H9 (cell line): Measurements from ENCODE around the gene DTNB. TPM values are rescaled to one million over a fixed set of nuclear protein-coding genes. Genes with fewer than 3 reads are reported as not detected.

ENCODE experiments used
- DNase-seq: peaks from one replicate; pipeline ENCODE4 v3.0.0-alpha.2; 2017
- H2AFZ ChIP-seq: one replicate; pipeline ENCODE4 v1.6.1; 2013; ENCODE audit warnings: mild to moderate bottlenecking, low read length, control low read depth, moderate library complexity
- H2AK5ac ChIP-seq: 2 replicates; pipeline ENCODE4 v1.6.1; 2013; ENCODE audit warnings: low read length, control low read depth, mixed read lengths; ENCODE audit not compliant: insufficient read length
- H2BK120ac ChIP-seq: one replicate; pipeline ENCODE4 v1.6.1; 2013; ENCODE audit warnings: low read depth, mild to moderate bottlenecking, low read length, control low read depth, inconsistent platforms; ENCODE audit not compliant: poor library complexity, severe bottlenecking
- H2BK12ac ChIP-seq: 2 replicates; pipeline ENCODE4 v1.6.1; 2013; ENCODE audit warnings: low read length, control low read depth, mixed read lengths, low read depth; ENCODE audit not compliant: insufficient read length
- H2BK15ac ChIP-seq: 2 replicates; pipeline ENCODE4 v1.6.1; 2013; ENCODE audit warnings: low read depth, low read length, control low read depth
- H2BK20ac ChIP-seq: one replicate; pipeline ENCODE4 v1.6.1; 2013; ENCODE audit warnings: low read depth, mild to moderate bottlenecking, low read length, control low read depth, inconsistent platforms; ENCODE audit not compliant: poor library complexity, severe bottlenecking
- H2BK5ac ChIP-seq: 2 replicates; pipeline ENCODE4 v1.6.1; 2013; ENCODE audit warnings: low read length, control low read depth, mixed read lengths; ENCODE audit not compliant: insufficient read length
- H3K14ac ChIP-seq: 2 replicates; pipeline ENCODE4 v1.6.1; 2013; ENCODE audit warnings: low read length, control low read depth; ENCODE audit not compliant: insufficient read depth
- H3K18ac ChIP-seq: 2 replicates; pipeline ENCODE4 v1.6.1; 2013; ENCODE audit warnings: low read depth, mild to moderate bottlenecking, mixed read lengths, low read length, control low read depth; ENCODE audit not compliant: insufficient read length
- H3K23ac ChIP-seq: 2 replicates; pipeline ENCODE4 v1.6.1; 2013; ENCODE audit warnings: low read length, control low read depth, mixed read lengths, low read depth; ENCODE audit not compliant: insufficient read length
- H3K23me2 ChIP-seq: 2 replicates; pipeline ENCODE4 v1.6.1; 2013; ENCODE audit warnings: low read depth, mild to moderate bottlenecking, mixed read lengths, low read length, control low read depth; ENCODE audit not compliant: insufficient read length, poor library complexity, severe bottlenecking
- H3K27ac ChIP-seq: 2 replicates; pipeline ENCODE4 v1.5.1; 2013; ENCODE audit warnings: low read length, control low read depth, mixed read lengths, low read depth; ENCODE audit not compliant: insufficient read length
- H3K27me3 ChIP-seq: 2 replicates; pipeline ENCODE4 v1.6.1; 2013; ENCODE audit warnings: low read length, control low read depth, inconsistent platforms; ENCODE audit not compliant: insufficient read depth
- H3K4ac ChIP-seq: 2 replicates; pipeline ENCODE4 v1.6.1; 2013; ENCODE audit warnings: low read depth, mild to moderate bottlenecking, control low read depth, inconsistent platforms, low read length, moderate library complexity
- H3K4me1 ChIP-seq: 2 replicates; pipeline ENCODE4 v1.6.1; 2013; ENCODE audit warnings: low read length, control low read depth, inconsistent platforms; ENCODE audit not compliant: insufficient read depth
- H3K4me2 ChIP-seq: 2 replicates; pipeline ENCODE4 v1.6.1; 2013; ENCODE audit warnings: low read length, control low read depth, mixed read lengths; ENCODE audit not compliant: insufficient read length, insufficient read depth
- H3K56ac ChIP-seq: 2 replicates; pipeline ENCODE4 v1.6.1; 2013; ENCODE audit warnings: low read depth, mild to moderate bottlenecking, mixed read lengths, low read length, control low read depth; ENCODE audit not compliant: insufficient read length
- H3K79me1 ChIP-seq: 2 replicates; pipeline ENCODE4 v1.6.1; 2013; ENCODE audit warnings: low read depth, mild to moderate bottlenecking, moderate library complexity, low read length, control low read depth, inconsistent platforms; ENCODE audit not compliant: insufficient read depth, poor library complexity, severe bottlenecking
- H3K79me2 ChIP-seq: 2 replicates; pipeline ENCODE4 v1.6.1; 2013; ENCODE audit warnings: low read length, control low read depth, inconsistent platforms; ENCODE audit not compliant: insufficient read depth
- H3K9ac ChIP-seq: 2 replicates; pipeline ENCODE4 v1.6.1; 2013; ENCODE audit warnings: low read length, control low read depth, mixed read lengths; ENCODE audit not compliant: insufficient read length; ENCODE audit errors: extremely low read depth
- H3K9me3 ChIP-seq: one replicate; pipeline ENCODE4 v1.6.1; 2013; ENCODE audit warnings: low read depth, low read length, inconsistent platforms; ENCODE audit not compliant: control insufficient read depth
- H3T11ph ChIP-seq: one replicate; pipeline ENCODE4 v1.6.1; 2013; ENCODE audit warnings: mild to moderate bottlenecking, low read length, control low read depth, inconsistent platforms
- H4K20me1 ChIP-seq: one replicate; pipeline ENCODE4 v1.6.1; 2013; ENCODE audit not compliant: control insufficient read depth, insufficient read length, insufficient read depth
- H4K5ac ChIP-seq: 2 replicates; pipeline ENCODE4 v1.6.1; 2013; ENCODE audit warnings: low read depth, mild to moderate bottlenecking, mixed read lengths, low read length, control low read depth; ENCODE audit not compliant: insufficient read length
- H4K8ac ChIP-seq: replicated peaks from 2 replicates; pipeline ENCODE4 v1.6.1; 2013; ENCODE audit warnings: low read length, control low read depth, mixed read lengths, low read depth; ENCODE audit not compliant: insufficient read length
- H4K91ac ChIP-seq: 2 replicates; pipeline ENCODE4 v1.6.1; 2013; ENCODE audit warnings: low read depth, mild to moderate bottlenecking, moderate library complexity, mixed read lengths, low read length, control low read depth; ENCODE audit not compliant: insufficient read length
- H3K27ac Mint-ChIP-seq, 3 experiments: 2 replicates in 2 of 3; 3 replicates in 1 of 3; pipeline ENCODE4 v1.8.0; 2020 to 2021; ENCODE audit warnings: mixed read lengths in 3 of 3, mild to moderate bottlenecking in 1 of 3, moderate library complexity in 1 of 3
- H3K27me3 Mint-ChIP-seq: 2 replicates; pipeline ENCODE4 v1.8.0; 2021; ENCODE audit warnings: low read depth, mild to moderate bottlenecking, moderate library complexity, mixed read lengths
- H3K36me3 Mint-ChIP-seq, 3 experiments: 2 replicates in 2 of 3; 3 replicates in 1 of 3; pipeline ENCODE4 v1.8.0; 2020 to 2021; ENCODE audit warnings: low read depth in 3 of 3, mixed read lengths in 3 of 3; ENCODE audit not compliant: insufficient read depth in 1 of 3
- H3K4me1 Mint-ChIP-seq, 2 experiments: 2 replicates each; pipeline ENCODE4 v1.8.0; 2020; ENCODE audit warnings: mixed read lengths in 2 of 2
- H3K4me3 Mint-ChIP-seq, 2 experiments: 2 replicates in 1 of 2; 3 replicates in 1 of 2; pipeline ENCODE4 v1.8.0; 2020 to 2021; ENCODE audit warnings: mild to moderate bottlenecking in 2 of 2, mixed read lengths in 2 of 2, moderate library complexity in 1 of 2
- H3K9me3 Mint-ChIP-seq, 2 experiments: 2 replicates in 1 of 2; 3 replicates in 1 of 2; pipeline ENCODE4 v1.8.0; 2020; ENCODE audit warnings: mild to moderate bottlenecking in 2 of 2, mixed read lengths in 2 of 2, moderate library complexity in 1 of 2
- WGBS: extraction: QIAGEN DNeasy Blood & Tissue Kit; methylation state at CpG from one replicate; pipeline ENCODE4 v1.1.7; 2013; ENCODE audit warnings: missing lambda C conversion rate, low lambda C conversion rate, mixed read lengths; ENCODE audit not compliant: insufficient read length; ENCODE audit errors: extremely low coverage; 5-methylcytosine and 5-hydroxymethylcytosine counted together
- total RNA-seq: library from RNA; stranded (reverse); gene quantifications from 2 replicates; pipeline ENCODE4 v1.2.1, GENCODE V29; 2021
- TF ChIP-seq, protein P1 (sequence below): fragments of 200-600 bp; sonication (generic); conservative IDR thresholded peaks from 3 replicates; pipeline ENCODE4 v1.8.0; 2021; ENCODE audit warnings: antibody characterized with exemption, mild to moderate bottlenecking

Gene DTNB
- total RNA-seq, 1 experiment from 2014 or later, result 26.7 TPM

DNA sequence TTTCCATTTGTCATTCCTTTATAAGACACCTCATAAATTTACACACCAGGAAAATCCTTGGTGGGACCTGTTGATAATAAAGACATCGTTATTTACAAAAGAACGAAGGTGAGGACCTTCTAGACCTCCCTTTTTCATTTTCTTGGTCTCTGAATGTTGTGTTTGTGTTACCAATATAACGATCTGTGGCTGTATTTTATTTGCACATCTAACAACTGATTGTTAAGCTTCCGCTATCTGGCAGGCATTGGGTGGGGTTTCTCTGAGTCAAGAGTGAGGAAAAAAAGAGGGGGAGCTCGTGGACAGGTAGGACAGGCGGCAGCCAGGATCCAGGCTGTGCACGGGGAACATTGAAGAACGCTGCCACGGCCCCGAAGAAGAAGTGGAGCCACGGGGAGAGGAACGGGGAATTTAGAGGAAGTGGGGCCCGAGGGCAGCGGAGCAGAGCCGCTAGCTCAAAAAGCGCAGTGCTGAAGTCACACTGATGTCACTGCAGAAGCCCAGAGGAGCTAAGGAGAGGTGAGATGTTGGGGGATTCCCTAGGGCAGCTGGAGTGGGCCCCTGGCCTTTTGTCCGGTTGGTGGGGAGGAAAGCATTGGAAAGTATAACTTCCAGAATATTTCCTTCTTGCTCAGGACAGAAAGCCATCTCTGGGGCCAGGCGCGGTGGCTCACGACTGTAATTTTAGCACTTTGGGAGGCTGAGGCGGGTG, 310.8 kb downstream of the DTNB start:
- H2BK120ac ChIP-seq, result no peak overlapping the region
- no peaks in the 10 kb centered on the region for H3K79me1 ChIP-seq
- H3T11ph ChIP-seq, result no peak overlapping the region
- no peak overlapping the region for H2AFZ ChIP-seq
- WGBS, result no CpG with 5 or more reads among the region's 21 CpGs
- H3K18ac ChIP-seq, result no peak overlapping the region
- no peak overlapping the region for H3K4ac ChIP-seq
- H3K4me2 ChIP-seq, result no peak overlapping the region
- no peaks in the 10 kb centered on the region for H3K79me2 ChIP-seq
- H4K8ac ChIP-seq, result no peak overlapping the region
- no peak overlapping the region for H3K14ac ChIP-seq
- TF ChIP-seq, protein P1, sequence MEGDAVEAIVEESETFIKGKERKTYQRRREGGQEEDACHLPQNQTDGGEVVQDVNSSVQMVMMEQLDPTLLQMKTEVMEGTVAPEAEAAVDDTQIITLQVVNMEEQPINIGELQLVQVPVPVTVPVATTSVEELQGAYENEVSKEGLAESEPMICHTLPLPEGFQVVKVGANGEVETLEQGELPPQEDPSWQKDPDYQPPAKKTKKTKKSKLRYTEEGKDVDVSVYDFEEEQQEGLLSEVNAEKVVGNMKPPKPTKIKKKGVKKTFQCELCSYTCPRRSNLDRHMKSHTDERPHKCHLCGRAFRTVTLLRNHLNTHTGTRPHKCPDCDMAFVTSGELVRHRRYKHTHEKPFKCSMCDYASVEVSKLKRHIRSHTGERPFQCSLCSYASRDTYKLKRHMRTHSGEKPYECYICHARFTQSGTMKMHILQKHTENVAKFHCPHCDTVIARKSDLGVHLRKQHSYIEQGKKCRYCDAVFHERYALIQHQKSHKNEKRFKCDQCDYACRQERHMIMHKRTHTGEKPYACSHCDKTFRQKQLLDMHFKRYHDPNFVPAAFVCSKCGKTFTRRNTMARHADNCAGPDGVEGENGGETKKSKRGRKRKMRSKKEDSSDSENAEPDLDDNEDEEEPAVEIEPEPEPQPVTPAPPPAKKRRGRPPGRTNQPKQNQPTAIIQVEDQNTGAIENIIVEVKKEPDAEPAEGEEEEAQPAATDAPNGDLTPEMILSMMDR, result no peak
- no peak overlapping the region for H2BK12ac ChIP-seq
- H3K9me3 ChIP-seq, result no peaks in the 10 kb centered on the region
- H3K4me1 Mint-ChIP-seq, result peaks cover 30% of the 10 kb centered on the region in 2 experiments
- no peaks in the 10 kb centered on the region for H3K23me2 ChIP-seq
- H3K9me3 Mint-ChIP-seq, result peaks cover 1 to 3% of the 10 kb centered on the region in 2 experiments; a peak in 3 of 5 replicates
- H3K27me3 Mint-ChIP-seq, result peaks cover 74% of the 10 kb centered on the region
- H2BK15ac ChIP-seq, result no peak overlapping the region
- no peak overlapping the region for H4K5ac ChIP-seq
- H3K27ac Mint-ChIP-seq, result no peak overlapping the region
- H3K9ac ChIP-seq, result no peak overlapping the region
- no peak overlapping the region for H2AK5ac ChIP-seq
- DNase-seq, result no peak
- no peaks in the 10 kb centered on the region for H4K20me1 ChIP-seq
- H3K23ac ChIP-seq, result no peak overlapping the region
- H3K56ac ChIP-seq, result no peak overlapping the region
- H2BK5ac ChIP-seq, result no peak overlapping the region
- no peak overlapping the region for H4K91ac ChIP-seq
- H3K27me3 ChIP-seq, result peaks cover 2% of the 10 kb centered on the region; the same call in 1 of the 2 replicates
- H3K36me3 Mint-ChIP-seq, result peaks cover 0 to 7% (median 5%) of the 10 kb centered on the region in 3 experiments; a peak in 3 of 7 replicates
- H3K27ac ChIP-seq, result no peak overlapping the region
- H3K4me3 Mint-ChIP-seq, result peak overlapping the region in 1 of 2 experiments; percentile 13; a peak in 1 of 5 replicates
- no peak overlapping the region for H2BK20ac ChIP-seq
- no peaks in the 10 kb centered on the region; the same call in 1 of the 2 replicates for H3K4me1 ChIP-seq
